ENCODE results near the gene IL17RC. TPM values are rescaled to one million over a fixed set of nuclear protein-coding genes. Genes with fewer than 3 reads are reported as not detected.
"Not testable (repeated sequence)": the region's sequence is repeated elsewhere in the genome, so short reads cannot be mapped to it uniquely, and the experiment has no call there.

Gene IL17RC
- total RNA-seq, 1 donor from 2014 or later, result 36.6 TPM

DNA sequence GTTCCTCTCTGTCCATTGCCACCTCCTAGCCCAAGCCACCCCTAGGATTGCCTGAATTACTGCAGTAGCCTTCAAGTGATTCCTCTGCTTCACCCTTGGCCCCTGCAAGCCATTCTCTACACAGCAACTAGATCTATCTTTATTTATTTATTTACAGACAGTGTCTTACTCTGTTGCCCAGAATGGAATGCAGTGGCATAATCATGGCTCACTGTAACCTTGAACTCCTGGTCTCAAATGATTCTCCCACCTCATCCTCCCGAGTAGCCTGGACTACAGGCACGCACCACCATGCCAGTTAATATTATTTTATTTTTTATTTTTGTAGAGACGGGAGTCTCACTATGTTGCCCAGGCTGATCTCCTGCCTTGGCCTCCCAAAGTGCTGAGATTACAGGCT lies 28.4 kb upstream of the IL17RC start:
- Mint-ChIP-seq H3K36me3 (ENCODE audit: unreplicated experiment) (peaks cover 7% of the 10 kb centered on the region), H3K27me3 (ENCODE audit: unreplicated experiment) (no peaks in the 10 kb centered on the region), H3K27ac (ENCODE audit: unreplicated experiment) (no peak overlapping the region), H3K9me3 (ENCODE audit: unreplicated experiment) (no peaks in the 10 kb centered on the region), H3K4me3 (ENCODE audit: unreplicated experiment) (no peak overlapping the region), H3K4me1 (ENCODE audit: unreplicated experiment) (peaks cover 29% of the 10 kb centered on the region)
- TF ChIP-seq CTCF (IDR thresholded peaks at IDR 0.05), result no peak
- no peak for DNase-seq (ENCODE audit: extremely low spot score, unreplicated experiment)

GRCh38 chr3:9889405-9889804 lies 27.5 kb upstream of the IL17RC start:
- Mint-ChIP-seq H3K9me3 (ENCODE audit: unreplicated experiment) (no peaks in the 10 kb centered on the region), H3K36me3 (ENCODE audit: unreplicated experiment) (peaks cover 13% of the 10 kb centered on the region), H3K4me3 (ENCODE audit: unreplicated experiment) (no peak overlapping the region), H3K27ac (ENCODE audit: unreplicated experiment) (peak overlapping the region; percentile 97), H3K27me3 (ENCODE audit: unreplicated experiment) (no peaks in the 10 kb centered on the region), H3K4me1 (ENCODE audit: unreplicated experiment) (peaks cover 33% of the 10 kb centered on the region)
- DNase-seq (ENCODE audit: extremely low spot score, unreplicated experiment), result no peak
- no peak for TF ChIP-seq CTCF (IDR thresholded peaks at IDR 0.05)

GRCh38 chr3:9890249-9891071 lies 26.4 kb upstream of the IL17RC start, which contains the start of gene JAGN1:
TSS of gene JAGN1 (plus strand) at chr3:9890610. CDS start at chr3:9890723, 113 bp downstream.
- H3K36me3 Mint-ChIP-seq (ENCODE audit: unreplicated experiment), result peaks cover 21% of the 10 kb centered on the region
- H3K4me3 Mint-ChIP-seq (ENCODE audit: unreplicated experiment), result peak within 1 kb of the TSS; percentile 96
- H3K27ac Mint-ChIP-seq (ENCODE audit: unreplicated experiment), result peak within 1 kb of the TSS; percentile 97
- peaks cover 36% of the 10 kb centered on the region for H3K4me1 Mint-ChIP-seq (ENCODE audit: unreplicated experiment)
- DNase-seq (ENCODE audit: extremely low spot score, unreplicated experiment), result peak; percentile 95
- no peaks in the 10 kb centered on the region for H3K9me3 Mint-ChIP-seq (ENCODE audit: unreplicated experiment)
- H3K27me3 Mint-ChIP-seq (ENCODE audit: unreplicated experiment), result no peaks in the 10 kb centered on the region
- no peak for TF ChIP-seq CTCF (IDR thresholded peaks at IDR 0.05)

- Mint-ChIP-seq H3K36me3 (ENCODE audit: unreplicated experiment) (peaks cover 21% of the 10 kb centered on the region), H3K9me3 (ENCODE audit: unreplicated experiment) (no peaks in the 10 kb centered on the region), H3K4me3 (ENCODE audit: unreplicated experiment) (peak overlapping the region; percentile 96), H3K27me3 (ENCODE audit: unreplicated experiment) (no peaks in the 10 kb centered on the region), H3K27ac (ENCODE audit: unreplicated experiment) (peak overlapping the region; percentile 97), H3K4me1 (ENCODE audit: unreplicated experiment) (peaks cover 36% of the 10 kb centered on the region)
- no peak for TF ChIP-seq CTCF (IDR thresholded peaks at IDR 0.05)
- no peak for DNase-seq (ENCODE audit: extremely low spot score, unreplicated experiment)
Measured at GRCh38 chr3:9891072-9891622, 25.8 kb upstream of the IL17RC start.

DNA sequence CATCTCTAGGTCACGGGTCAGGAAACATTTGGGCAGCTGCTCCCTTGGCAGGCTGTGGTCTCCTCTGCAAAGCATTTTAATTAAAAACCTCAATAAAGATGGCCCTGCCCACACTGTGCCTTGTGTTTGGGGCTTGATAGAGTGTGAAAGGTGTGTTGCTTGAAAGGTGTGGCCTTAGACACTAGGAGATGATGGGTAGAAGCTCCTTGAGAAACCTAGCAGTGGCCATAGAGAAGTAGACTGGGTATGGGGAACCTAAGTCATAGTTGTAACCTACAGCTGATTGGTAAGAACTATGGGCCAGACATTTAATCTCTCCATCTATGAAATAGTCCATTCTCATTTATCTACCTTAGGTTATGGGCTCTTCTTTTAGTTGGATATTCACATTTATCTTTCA lies 23.2 kb upstream of the IL17RC start:
- Mint-ChIP-seq H3K27me3 (ENCODE audit: unreplicated experiment) (no peaks in the 10 kb centered on the region), H3K4me1 (ENCODE audit: unreplicated experiment) (peaks cover 51% of the 10 kb centered on the region), H3K4me3 (ENCODE audit: unreplicated experiment) (no peak overlapping the region), H3K9me3 (ENCODE audit: unreplicated experiment) (no peaks in the 10 kb centered on the region), H3K36me3 (ENCODE audit: unreplicated experiment) (peaks cover 21% of the 10 kb centered on the region), H3K27ac (ENCODE audit: unreplicated experiment) (peak overlapping the region; percentile 60)
- TF ChIP-seq CTCF (IDR thresholded peaks at IDR 0.05), result no peak
- no peak for DNase-seq (ENCODE audit: extremely low spot score, unreplicated experiment)

- H3K27me3 Mint-ChIP-seq (ENCODE audit: unreplicated experiment); H3K9me3 Mint-ChIP-seq (ENCODE audit: unreplicated experiment); H3K4me3 Mint-ChIP-seq (ENCODE audit: unreplicated experiment); H3K27ac Mint-ChIP-seq (ENCODE audit: unreplicated experiment); DNase-seq (ENCODE audit: extremely low spot score, unreplicated experiment): not testable (repeated sequence)
- Mint-ChIP-seq H3K36me3 (ENCODE audit: unreplicated experiment) (peaks cover 21% of the 10 kb centered on the region), H3K4me1 (ENCODE audit: unreplicated experiment) (peaks cover 45% of the 10 kb centered on the region)
Measured at GRCh38 chr3:9895715-9896114, 21.2 kb upstream of the IL17RC start.

GRCh38 chr3:9896755-9897407 lies 20.0 kb upstream of the IL17RC start:
- peaks cover 39% of the 10 kb centered on the region for H3K4me1 Mint-ChIP-seq (ENCODE audit: unreplicated experiment)
- not testable (repeated sequence) for H3K9me3 Mint-ChIP-seq (ENCODE audit: unreplicated experiment); H3K4me3 Mint-ChIP-seq (ENCODE audit: unreplicated experiment); H3K27me3 Mint-ChIP-seq (ENCODE audit: unreplicated experiment); DNase-seq (ENCODE audit: extremely low spot score, unreplicated experiment)
- H3K36me3 Mint-ChIP-seq (ENCODE audit: unreplicated experiment), result peaks cover 21% of the 10 kb centered on the region
- peak overlapping the region; percentile 38 for H3K27ac Mint-ChIP-seq (ENCODE audit: unreplicated experiment)

Data from osteocyte (in vitro differentiated cells).